CD4-positive, alpha-beta T cell treated with Interferon alpha-2 for 1 hour (primary cell): ENCODE data around the gene WAC.

Source experiments
- DNase-seq, 2 donors: peaks; one replicate each; pipeline ENCODE4 v3.0.0-alpha.2; 2020 to 2022

WAC gene

GRCh38 chr10:28669227-28670173, 136.6 kb downstream of the WAC start:
- no peak for DNase-seq
